Cerebellar cortex (tissue), 1 donor: Measurements from ENCODE around the gene CLASP1.
"Not testable (repeated sequence)": the region's sequence is repeated elsewhere in the genome, so short reads cannot be mapped to it uniquely, and the experiment has no call there.

ENCODE experiments used
- DNase-seq: peaks from one replicate; pipeline ENCODE4 v3.0.0-alpha.2; 2015; ENCODE audit warnings: low spot score

The CLASP1 gene

GRCh38 chr2:121346407-121346806, 302.9 kb downstream of the CLASP1 start:
- DNase-seq: no peak

- no peak for DNase-seq
Observed at GRCh38 chr2:121345887-121346286, 303.4 kb downstream of the CLASP1 start.

- no peak for DNase-seq
Observed at GRCh38 chr2:121345101-121345500, 304.2 kb downstream of the CLASP1 start.

GRCh38 chr2:121343828-121344399, 305.3 kb downstream of the CLASP1 start:
- not testable (repeated sequence) for DNase-seq

- DNase-seq: no peak
Observed at GRCh38 chr2:121343191-121343590, 306.1 kb downstream of the CLASP1 start.

- no peak for DNase-seq
Observed at GRCh38 chr2:121342751-121343150, 306.5 kb downstream of the CLASP1 start.

GRCh38 chr2:121340926-121341325, 308.3 kb downstream of the CLASP1 start:
- no peak for DNase-seq

GRCh38 chr2:121338281-121338680, 311.0 kb downstream of the CLASP1 start:
- peak; percentile 14 for DNase-seq

GRCh38 chr2:121336528-121337294, 312.6 kb downstream of the CLASP1 start:
- no peak for DNase-seq

- DNase-seq: no peak
Observed at GRCh38 chr2:121335294-121336290, 313.7 kb downstream of the CLASP1 start.

GRCh38 chr2:121334581-121335293, 314.5 kb downstream of the CLASP1 start:
- DNase-seq: peak; percentile 81

GRCh38 chr2:121333834-121334558, 315.3 kb downstream of the CLASP1 start:
- no peak for DNase-seq

- DNase-seq: no peak
Observed at GRCh38 chr2:121333231-121333630, 316.0 kb downstream of the CLASP1 start.

GRCh38 chr2:121331324-121331723, 317.9 kb downstream of the CLASP1 start:
- DNase-seq: not testable (repeated sequence)

- no peak for DNase-seq
Observed at GRCh38 chr2:121330921-121331320, 318.3 kb downstream of the CLASP1 start.

GRCh38 chr2:121329786-121330185, 319.5 kb downstream of the CLASP1 start:
- DNase-seq: no peak

- no peak for DNase-seq
Observed at GRCh38 chr2:121326628-121327027, 322.6 kb downstream of the CLASP1 start.

- DNase-seq: no peak
Observed at GRCh38 chr2:121324601-121325000, 324.7 kb downstream of the CLASP1 start.

GRCh38 chr2:121321476-121321875, 327.8 kb downstream of the CLASP1 start:
- DNase-seq: no peak

- DNase-seq: no peak
Observed at GRCh38 chr2:121319941-121320340, 329.3 kb downstream of the CLASP1 start.

GRCh38 chr2:121316986-121317385, 332.3 kb downstream of the CLASP1 start:
- DNase-seq: no peak
